Fibroblast of the conjunctiva (primary cell): ENCODE results near the gene ISYNA1.
"Not testable (repeated sequence)": the region's sequence is repeated elsewhere in the genome, so short reads cannot be mapped to it uniquely, and the experiment has no call there.

ENCODE experiments used
- DNase-seq: peaks from one replicate; pipeline ENCODE4 v3.0.0-alpha.2; 2010; ENCODE audit warnings: low read depth

Gene ISYNA1

DNA sequence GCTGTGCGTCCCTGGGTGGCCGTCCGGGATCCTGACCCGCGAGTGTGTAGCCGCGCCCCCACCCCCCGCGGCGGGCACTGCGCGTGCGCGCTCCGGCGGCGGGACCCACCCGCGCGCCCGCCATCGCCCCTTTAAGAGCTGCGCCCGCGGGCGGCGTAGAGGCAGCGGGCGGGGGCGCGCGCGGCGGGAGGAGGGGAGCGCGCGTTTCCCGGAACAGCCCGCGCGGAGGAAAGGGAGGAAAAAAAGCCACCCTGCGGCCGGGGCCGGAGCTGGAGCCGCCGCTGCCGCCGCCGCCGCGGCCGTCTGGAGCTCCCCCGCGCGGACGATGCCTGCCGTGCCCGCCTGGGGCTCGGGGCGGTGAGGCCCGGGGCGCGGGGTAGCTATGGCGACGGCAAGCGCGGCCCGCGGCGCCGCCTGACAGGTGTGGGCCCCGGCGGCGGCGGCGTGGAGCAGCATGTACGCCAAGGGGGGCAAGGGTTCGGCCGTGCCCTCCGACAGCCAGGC, 18.7 kb downstream of the ISYNA1 start, which contains the start of gene SSBP4:
TSS of gene SSBP4 (plus strand) at position 204 of the 504 bp plus-strand sequence. CDS start at position 455, 251 bp downstream.
- no peak for DNase-seq

DNA sequence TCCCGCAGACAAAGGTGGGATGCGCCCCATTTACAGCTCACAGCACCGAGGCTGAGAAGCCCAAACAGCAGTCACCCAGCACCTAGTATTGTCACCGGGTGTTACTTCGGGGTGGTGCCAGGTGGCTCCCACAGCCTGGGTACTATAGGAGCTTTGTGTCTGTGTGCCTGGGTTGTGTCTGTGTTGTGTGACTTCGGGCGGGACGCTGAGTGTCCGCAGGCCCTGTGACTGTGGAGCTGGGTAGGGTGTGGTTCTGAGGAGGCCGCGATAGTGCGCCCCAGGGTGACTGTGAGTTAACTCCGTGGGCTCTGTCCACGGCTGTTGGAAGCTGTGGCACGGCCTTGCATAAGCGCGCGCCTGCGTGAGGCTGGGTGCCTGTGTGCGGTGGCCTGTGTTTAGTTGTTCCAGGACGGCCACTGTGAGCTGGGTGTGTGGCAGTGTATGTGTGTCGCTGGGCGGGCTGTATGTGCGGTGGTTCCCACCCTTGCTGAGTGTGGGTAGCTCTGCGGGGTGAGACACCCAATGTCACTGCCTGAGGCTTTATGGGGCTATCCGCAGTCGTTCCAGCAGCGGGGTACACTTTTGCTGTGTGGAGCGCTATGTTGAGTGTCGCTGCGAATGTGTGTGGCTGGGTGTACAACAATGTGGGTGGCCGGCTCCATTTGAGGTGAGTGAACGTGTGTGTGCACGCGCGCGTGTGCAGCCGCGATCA, 19.3 kb downstream of the ISYNA1 start:
- no peak for DNase-seq

DNA sequence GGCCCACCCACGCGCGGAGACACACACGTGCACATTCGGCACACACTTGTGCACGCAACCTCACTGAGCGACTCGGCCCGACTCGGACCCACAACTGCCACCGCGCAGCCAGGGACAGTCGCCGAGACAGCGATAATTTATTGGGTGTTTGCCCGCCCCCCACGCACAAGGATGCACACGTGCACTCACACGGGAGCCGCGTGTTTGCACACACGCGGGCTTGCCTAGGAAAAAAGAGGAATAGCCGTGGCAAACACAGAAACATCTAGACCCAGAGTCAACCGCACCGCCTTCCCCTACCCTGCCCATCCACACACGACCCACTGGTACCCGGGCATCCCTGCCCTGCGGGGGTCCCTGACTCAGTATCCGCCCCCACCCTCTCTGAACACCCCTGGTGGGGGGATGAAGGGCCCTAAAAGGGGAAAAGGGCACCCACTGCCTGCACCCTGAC, 19.9 kb downstream of the ISYNA1 start:
- no peak for DNase-seq

DNA sequence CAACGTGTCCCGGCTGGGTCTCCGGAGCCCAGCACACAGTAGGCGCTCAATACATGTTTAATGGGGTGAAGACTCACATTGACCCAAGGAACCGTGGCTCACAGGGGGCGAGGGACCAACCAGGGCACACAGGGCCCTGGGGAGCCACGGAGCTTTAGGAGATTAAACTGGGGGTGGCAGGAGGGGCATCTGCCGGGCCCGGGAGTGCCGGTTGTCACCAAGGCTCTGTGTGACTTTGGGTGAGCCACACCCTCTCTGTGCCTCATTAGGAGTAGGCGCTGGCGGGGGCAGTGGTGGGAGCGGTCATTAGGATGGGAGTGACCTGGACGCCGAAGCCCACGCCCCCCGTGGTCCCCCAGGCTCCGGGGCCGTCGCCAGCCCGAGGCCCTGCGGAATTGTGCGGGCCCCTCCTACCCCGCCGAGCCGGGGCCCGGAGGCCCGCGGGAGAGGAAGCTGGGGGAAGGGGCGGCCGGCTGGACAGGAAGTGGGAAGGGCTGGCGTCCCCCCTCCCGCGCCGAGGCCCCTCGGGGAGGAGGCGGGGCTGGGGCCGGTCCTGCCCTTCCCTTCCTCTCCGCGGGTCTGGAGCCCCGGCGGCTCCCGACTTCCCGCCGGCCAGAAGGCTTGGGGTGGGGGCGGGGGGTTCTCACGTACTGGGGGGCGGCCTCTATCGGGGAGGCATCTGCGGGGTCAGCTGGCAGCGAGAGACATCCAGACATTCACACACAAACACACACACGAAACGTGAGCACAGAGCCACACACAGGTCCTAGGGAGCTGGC, 20.5 kb downstream of the ISYNA1 start:
- DNase-seq: peak; percentile 69

DNA sequence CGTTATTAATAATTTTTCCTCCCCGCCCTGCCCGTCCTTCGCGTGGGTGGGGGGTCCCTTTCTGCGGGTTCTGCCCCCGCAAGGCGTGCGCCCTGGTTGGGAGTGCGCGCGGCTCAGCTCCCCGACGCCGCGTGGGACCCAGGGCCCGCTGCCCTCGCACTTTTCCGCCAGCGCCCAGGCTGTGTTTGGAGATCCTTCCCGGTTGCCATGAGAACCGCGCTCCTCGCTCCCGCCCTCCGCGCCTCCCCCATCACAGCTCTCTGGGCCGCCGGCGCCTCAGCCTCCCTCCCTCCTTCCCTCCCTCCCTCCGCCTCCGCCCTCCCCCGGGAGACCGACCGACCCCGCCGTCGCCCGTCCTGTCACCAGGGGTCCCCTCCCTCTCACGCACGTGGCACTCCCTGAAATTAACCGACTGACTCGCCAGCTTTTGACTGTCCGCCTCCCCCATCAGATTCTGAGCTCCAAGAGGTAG, 21.1 kb downstream of the ISYNA1 start:
- peak; percentile 80 for DNase-seq

DNA sequence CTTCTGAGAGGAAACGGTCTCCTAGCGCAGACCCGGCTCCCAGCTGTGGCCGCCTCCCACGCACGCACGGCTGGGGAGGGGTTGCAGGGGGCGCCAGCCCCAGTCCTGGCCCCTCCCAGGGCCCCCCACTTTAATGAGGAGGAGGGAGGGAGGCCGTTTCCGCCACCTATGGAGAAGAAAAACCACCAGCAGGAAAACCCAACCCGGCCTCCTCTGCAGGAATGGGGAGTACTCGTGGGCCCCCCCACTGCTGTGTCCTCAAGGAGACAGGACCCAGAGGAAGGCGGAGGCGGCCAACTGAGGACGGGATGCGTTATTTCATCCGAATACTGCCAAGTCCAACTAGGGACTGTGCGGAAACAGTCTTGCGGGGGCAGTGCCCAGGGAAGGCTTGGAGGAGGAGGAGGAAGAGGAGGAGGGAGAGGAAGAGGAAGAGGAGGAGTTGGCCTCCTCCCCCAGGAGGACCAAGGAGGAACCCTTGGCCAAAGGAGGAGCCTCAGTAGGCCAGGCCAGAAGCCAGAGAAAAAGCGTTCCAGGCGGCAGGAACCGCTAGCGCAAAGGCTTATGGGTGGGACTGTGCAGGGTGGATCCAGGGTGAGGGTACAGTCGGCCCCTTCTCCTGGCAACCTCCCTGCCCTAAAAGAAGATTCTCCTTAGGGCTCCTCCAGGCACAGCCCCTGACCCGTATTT, 22.6 kb downstream of the ISYNA1 start:
- DNase-seq: peak; percentile 78

DNA sequence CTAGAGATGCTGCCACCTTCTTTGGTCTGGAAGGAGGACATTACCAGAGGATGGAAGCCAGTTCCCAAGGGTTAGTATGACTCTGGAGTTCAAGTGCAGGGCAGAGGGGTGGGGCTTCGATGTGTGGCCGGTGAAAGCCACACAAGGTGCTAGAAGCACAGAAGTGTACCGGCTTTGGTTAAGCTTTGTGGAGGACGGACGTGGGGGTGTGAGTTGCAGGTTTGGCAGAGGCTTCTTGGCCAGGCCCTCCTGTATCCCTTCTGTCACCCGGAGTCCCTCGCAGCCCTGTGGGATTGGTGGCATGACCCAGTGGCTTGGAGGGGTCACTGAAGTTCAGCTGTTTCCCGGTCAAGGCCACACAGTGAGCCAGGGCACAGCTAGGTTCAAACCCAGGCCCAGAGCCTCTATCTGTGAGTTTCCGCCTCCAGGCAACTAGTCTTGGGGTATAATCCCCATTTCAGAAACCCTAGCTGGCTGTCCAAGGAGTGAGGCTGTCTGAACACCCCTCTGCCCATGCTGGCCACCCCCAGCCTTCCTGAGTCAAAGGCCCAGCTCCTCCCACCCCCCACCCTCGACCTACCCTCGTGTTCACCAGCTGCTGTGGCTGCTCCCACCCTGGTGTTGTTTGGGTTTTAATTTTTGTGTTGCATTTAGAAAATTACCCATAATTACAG, 23.3 kb downstream of the ISYNA1 start:
- DNase-seq: no peak

DNA sequence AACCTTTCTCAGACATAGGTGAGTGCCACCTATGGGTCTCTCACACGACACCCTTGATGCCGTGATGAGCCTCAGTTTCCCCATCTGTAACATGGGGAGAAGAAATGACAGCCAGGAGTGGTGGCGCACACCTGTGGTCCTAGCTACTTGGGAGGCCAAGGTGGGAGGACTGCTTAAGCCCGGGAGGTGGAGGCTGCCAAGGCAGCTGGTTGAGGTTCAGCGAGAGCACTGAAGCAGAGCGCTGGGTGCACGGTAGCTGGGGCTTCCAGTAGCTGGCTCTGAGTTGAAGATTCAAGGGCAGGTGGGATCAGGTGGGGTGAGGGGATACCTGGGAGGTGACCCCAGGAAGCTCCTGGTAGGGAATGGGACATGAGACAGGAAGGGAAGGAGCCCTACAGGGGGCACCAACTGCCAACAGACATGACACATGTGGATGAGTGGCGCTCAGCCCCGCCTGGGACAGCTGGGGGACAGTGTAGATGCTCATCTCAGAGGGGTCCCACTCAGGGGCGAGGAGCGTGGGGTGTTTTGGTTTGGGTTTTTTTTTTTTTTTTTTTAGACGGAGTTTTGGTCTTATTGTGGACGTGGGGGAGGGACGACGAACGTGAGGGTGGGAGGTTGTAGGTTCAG, 25.2 kb downstream of the ISYNA1 start:
- no peak for DNase-seq

DNA sequence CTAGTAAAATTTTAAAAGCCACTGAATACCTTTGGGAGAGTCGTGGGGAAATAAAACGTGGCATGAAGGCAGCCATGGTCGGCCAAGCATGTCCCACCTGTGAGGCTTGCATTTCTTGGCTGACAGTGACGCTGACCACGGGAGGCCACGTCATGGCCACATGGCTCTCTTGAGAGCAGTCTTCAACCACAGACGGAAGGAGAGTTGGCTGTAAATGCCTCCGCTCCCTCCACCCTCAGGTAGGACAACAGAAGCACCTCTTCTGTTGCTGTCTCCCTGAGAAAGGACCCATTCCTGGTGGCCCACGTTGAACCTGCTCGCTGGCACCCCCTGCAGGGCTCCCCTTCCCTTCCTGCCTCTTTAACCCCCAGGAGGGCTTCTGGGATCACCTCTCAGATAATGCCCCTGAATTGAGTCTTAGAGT, 29.9 kb downstream of the ISYNA1 start:
- no peak for DNase-seq

DNA sequence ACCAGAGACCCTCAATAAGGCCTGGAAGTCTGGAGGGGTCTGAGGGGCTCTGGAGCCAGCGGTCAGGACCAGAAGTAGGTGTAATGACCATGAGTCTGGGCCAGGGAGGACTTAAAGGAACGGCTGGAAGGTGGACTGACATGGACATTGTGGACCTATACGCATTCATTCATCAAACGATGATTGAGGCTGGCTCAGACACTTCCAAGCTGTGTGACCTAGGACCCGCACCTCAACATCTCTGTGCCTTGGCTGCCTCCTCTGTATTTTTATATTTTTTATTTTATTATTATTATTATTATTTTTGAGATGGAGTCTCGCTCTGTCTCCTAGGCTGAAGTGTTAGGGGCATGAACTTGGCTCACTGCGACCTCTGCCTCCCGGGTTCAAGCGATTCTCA, 31.2 kb downstream of the ISYNA1 start:
- no peak for DNase-seq

DNA sequence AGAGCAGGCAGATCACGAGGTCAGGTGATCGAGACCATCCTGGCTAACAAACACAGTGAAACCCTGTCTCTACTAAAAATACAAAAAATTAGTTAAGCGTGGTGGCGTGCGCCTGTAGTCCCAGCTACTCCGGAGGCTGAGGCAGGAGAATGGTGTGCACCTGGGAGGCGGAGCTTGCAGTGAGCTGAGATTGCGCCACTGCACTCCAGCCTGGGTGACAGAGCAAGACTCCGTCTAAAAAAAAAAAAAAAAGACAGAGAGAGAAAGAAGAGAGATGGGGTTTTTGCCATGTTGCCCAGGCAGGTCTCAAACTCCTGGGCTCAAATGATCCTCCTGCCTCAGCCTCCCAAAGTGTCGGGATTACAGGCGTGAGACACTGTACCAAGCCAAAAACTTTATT, 32.2 kb downstream of the ISYNA1 start:
- not testable (repeated sequence) for DNase-seq

DNA sequence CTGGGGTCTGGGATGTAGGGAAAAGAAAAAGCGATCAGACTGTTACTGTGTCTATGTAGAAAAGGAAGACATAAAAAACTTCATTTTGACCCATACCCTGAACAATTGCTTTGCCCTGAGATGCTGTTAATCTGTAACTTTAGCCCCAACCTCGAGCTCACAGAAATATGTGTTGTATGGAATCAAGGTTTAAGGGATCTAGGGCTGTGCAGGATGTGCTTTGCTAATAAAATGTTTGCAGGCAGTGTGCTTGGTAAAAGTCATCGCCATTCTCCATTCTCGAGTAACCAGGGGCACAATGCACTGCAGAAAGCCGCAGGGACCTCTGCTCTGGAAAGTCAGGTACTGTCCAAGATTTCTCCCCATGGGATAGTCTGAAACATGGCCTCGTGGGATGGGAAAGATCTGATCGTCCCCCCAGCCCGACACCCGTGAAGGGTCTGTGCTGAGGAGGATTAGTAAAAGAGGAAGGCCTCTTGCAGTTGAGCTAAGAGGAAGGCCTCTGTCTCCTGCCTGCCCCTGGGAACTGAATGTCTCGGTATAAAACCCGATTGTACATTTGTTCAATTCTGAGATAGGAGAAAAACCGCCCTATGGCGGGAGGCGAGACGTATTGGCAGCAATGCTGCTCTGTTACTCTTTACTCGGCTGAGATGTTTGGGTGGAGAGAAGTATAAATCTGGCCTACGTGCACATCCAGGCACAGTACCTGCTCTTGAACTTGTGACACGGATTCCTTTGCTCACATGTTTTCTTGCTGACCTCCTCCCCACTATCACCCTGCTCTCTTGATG, 35.3 kb downstream of the ISYNA1 start:
- not testable (repeated sequence) for DNase-seq

DNA sequence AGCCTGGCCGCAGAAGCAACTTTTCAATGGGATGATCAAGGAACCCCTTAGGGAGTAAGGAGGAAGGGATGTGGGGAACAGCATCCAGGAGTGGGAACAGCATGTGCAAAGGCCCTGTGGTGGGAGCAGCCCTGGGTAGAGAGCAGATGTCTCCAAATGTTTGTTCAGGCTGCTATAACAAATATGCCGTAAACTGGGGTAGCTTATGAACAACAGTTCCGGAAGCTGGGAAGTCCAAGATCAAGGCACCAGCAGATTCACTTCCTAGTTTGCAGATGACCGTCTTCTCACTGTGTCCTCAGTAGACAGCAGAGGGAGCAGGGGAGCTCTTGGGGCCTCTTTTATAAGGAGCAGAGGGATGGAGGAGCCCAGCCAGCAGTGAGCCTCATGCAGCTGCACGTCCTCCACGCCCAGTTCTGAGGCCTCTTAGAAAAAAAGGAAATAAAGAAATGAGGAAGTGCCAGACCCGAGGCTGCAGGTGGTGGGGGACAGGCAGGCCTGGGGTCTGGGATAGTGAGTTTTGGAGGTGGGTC, 36.3 kb downstream of the ISYNA1 start:
- DNase-seq: no peak

DNA sequence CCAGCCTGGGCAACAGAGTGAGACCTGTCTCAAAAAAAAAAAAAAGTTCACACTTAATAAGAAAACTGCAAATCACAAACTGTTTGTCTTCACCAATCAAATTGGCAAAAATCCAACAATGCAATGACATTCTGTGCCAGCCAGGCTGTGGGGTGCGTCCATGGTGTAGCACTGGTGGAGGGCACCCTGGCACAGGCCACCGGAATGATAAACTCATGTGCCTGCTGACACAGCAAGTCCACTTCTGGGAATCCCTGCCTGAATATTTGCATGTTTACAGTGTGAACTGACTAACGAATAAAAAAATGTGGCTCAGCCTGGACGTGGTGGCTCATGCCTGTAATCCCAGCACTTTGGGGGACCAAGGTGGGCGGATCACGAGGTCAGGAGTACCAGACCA, 38.9 kb downstream of the ISYNA1 start:
- no peak for DNase-seq

DNA sequence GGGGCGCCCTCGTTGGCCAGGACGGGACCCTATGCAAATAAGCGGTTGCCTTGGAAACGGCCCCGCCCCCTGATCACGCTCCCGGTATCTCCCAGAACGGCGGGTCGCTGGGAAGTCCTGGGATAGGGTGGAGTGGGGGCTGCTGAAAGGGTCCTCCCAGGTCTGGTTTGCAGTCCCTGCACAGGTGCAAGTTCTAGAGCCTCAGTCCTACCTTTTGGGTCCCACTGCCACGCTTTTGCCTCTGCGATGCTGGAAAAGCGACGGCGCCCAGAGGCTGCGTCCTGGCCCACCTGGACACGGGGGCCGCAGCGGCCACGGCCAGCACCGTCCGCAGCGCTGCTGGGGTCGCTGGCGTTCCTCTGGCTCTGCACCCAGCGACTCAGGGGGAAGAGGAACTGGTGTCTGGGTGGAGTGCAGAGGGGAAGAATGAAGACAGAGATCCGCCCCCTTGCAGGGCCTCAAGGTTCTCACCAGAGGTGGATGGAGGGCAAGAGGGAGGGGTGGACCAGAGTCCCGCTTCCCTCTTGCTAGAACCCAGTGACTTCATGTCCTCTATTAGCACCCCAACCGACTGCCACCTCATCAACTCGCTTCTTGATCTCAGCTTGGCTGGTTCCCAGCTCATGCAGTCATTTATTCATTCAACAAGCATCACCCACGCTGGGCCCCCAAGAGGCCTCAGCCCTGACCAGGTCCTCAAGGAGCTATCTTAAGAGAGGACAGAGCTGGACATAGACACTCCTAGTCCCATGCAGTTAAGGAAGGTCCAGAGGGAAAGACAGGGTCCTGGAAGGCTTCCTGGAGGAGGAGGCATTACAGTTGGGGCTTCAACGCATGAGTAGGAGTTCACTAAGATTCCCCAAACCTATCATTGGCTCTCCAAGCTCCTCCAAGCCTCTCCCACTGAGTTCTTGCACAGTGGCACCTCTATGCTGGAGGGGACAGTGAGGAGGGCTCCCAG, 40.4 kb downstream of the ISYNA1 start, which contains the start of gene LRRC25:
TSS of gene LRRC25 (minus strand) at position 381 of the 961 bp plus-strand sequence. CDS start 659 bp downstream, outside the sequence.
- no peak for DNase-seq

DNA sequence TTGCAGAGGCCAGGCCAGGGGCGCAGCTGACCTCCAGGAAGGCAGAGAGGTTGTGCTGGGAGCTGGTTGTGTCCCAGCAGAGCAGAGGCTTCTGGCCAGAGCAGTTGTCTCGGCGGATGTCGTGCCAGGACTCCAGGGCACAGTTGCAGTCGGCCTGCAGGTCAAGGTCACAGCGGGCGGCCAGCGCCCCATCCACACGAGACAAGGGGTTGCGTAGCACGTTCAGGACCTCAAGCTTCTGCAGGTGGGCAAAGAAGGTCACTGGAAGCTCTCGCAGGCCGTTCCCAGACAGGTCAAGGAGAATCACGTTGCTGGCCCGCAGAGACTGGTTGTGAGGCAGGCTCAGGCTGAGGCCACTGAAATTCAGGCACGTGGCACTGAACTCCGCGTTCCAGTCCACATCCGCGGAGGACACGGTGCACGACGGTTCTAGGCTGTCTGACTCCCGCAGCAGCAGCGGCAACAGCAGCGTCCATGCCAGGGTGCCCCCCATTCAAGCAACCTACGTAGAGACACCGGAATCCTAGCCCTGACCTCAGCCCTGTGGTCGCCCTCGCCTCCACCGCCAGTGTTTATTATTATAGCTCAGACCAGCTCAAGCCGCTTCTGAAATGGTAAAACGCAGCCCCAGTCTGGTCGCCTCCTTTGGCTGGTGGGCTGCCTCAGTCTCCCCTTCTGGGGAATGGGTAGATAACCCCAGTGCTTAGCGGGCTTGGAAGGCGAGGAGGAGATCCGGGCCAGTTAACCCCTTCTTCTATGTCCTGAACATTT, 41.3 kb downstream of the ISYNA1 start:
- DNase-seq: no peak

DNA sequence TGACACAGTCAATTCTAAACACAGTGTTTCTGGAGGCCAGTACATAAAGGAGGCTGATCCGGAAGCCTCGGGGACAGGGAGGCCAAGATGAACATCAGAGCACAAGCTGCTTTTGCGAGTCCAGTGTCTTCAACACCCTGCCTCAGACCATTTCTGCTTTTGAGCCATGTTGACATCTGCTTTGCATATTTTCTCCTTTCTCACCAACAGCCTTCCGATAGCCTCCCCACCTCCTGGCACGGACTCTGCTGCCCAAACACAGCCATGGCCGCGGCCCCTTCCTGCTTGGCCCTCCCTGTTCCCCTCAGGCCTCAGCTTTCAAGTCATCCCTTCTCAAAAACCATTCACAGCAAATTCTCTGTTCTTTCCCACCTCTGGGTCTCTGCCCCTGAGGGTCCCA, 44.1 kb downstream of the ISYNA1 start:
- DNase-seq: no peak

DNA sequence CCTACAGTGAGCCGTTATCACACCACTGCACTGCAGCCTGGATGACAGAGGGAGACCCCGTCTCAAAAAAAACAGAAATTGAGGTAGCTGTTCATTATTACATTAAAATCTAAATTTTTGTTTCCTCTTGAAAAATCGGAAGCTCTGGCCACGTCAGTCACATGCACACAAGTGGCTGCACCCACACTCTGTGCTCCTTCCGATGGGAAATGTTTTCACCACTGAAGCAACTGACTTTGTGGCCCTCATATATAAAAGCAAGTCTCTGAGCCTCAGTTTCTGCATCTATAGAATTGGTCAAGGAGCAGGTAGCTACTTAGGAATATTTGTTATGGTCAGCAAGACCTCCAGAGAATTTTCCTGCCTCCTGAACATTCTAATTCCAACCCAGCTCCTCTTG, 45.0 kb downstream of the ISYNA1 start:
- no peak for DNase-seq
